IPS-20b (cell line): ENCODE data around the gene LPAR3.

Source experiments
- H3K27ac ChIP-seq: one replicate; pipeline ENCODE4 v1.5.1; 2013; ENCODE audit warnings: low read length
- H3K27me3 ChIP-seq: 2 replicates; pipeline ENCODE4 v1.6.1; 2013; ENCODE audit warnings: mild to moderate bottlenecking, low read length, inconsistent platforms; ENCODE audit not compliant: insufficient read depth
- H3K36me3 ChIP-seq: 2 replicates; pipeline ENCODE4 v1.6.1; 2013; ENCODE audit warnings: low read depth, mild to moderate bottlenecking, inconsistent platforms, low read length, moderate library complexity; ENCODE audit not compliant: insufficient read depth
- H3K4me1 ChIP-seq: 2 replicates; pipeline ENCODE4 v1.6.1; 2013; ENCODE audit warnings: mild to moderate bottlenecking, control low read depth, inconsistent platforms, low read length, moderate library complexity; ENCODE audit not compliant: insufficient read depth
- H3K4me3 ChIP-seq: 2 replicates; pipeline ENCODE4 v1.5.1; 2013; ENCODE audit warnings: mild to moderate bottlenecking, low read length, inconsistent platforms
- H3K9ac ChIP-seq: 2 replicates; pipeline ENCODE4 v1.6.1; 2013; ENCODE audit warnings: low read depth, mild to moderate bottlenecking, inconsistent platforms, low read length, moderate library complexity
- H3K9me3 ChIP-seq: 2 replicates; pipeline ENCODE4 v1.6.1; 2013; ENCODE audit warnings: mild to moderate bottlenecking, low read depth, low read length, inconsistent platforms; ENCODE audit not compliant: insufficient read depth

The LPAR3 gene

GRCh38 chr1:84768634-84769033, 124.4 kb downstream of the LPAR3 start:
- Histone ChIP-seq H3K4me3 (no peak overlapping the region), H3K9ac (no peak overlapping the region), H3K27me3 (peaks cover 12% of the 10 kb centered on the region), H3K4me1 (peaks cover 11% of the 10 kb centered on the region), H3K36me3 (no peaks in the 10 kb centered on the region), H3K9me3 (no peaks in the 10 kb centered on the region), H3K27ac (no peak overlapping the region)

GRCh38 chr1:84763912-84764680, 128.9 kb downstream of the LPAR3 start:
- Histone ChIP-seq H3K4me1 (peaks cover 14% of the 10 kb centered on the region), H3K4me3 (peak overlapping the region; percentile 23; the same call in 1 of the 2 replicates), H3K36me3 (no peaks in the 10 kb centered on the region), H3K9me3 (no peaks in the 10 kb centered on the region), H3K9ac (no peak overlapping the region; the same call in 1 of the 2 replicates), H3K27me3 (peaks cover 12% of the 10 kb centered on the region), H3K27ac (no peak overlapping the region)

- H3K27me3 ChIP-seq, result peaks cover 12% of the 10 kb centered on the region
- no peak overlapping the region for H3K4me3 ChIP-seq
- no peaks in the 10 kb centered on the region for H3K9me3 ChIP-seq
- peaks cover 14% of the 10 kb centered on the region for H3K4me1 ChIP-seq
- no peak overlapping the region for H3K9ac ChIP-seq
- no peak overlapping the region for H3K27ac ChIP-seq
- no peaks in the 10 kb centered on the region for H3K36me3 ChIP-seq
Measured at GRCh38 chr1:84762664-84763063, 130.3 kb downstream of the LPAR3 start.
